Kidney (tissue), 14 donors: ENCODE data around the gene ARHGEF7. TPM values are rescaled to one million over a fixed set of nuclear protein-coding genes. Genes with fewer than 3 reads are reported as not detected.

Source experiments
- DNase-seq, 5 donors: peaks; one replicate each; pipeline ENCODE4 v3.0.0-alpha.2; 2013 to 2020
- FAIRE-seq: peaks from 2 replicates; lab custom pipeline; 2012; peaks lifted over from hg19 to GRCh38; lab: Jason Lieb, UNC
- H3K27ac ChIP-seq, 2 donors: one replicate each; pipeline ENCODE4 v1.7.0; 2013; ENCODE audit warnings: low read depth in 2 of 2, low read length in 2 of 2, inconsistent platforms in 1 of 2
- H3K27me3 ChIP-seq: one replicate; pipeline ENCODE4 v1.7.1; 2013; ENCODE audit warnings: low read length, inconsistent platforms; ENCODE audit not compliant: control insufficient read depth, insufficient read depth
- H3K36me3 ChIP-seq, 3 donors: one replicate each; pipeline versions ENCODE4 v1.7.0 to v1.7.1; 2013; ENCODE audit warnings: low read length in 3 of 3, control low read depth in 1 of 3, inconsistent platforms in 1 of 3; ENCODE audit not compliant: insufficient read depth in 3 of 3, control insufficient read depth in 2 of 3
- H3K4me1 ChIP-seq, 3 donors: one replicate each; pipeline versions ENCODE4 v1.7.0 to v1.7.1; 2013; ENCODE audit warnings: low read length in 3 of 3, inconsistent platforms in 1 of 3, low read depth in 1 of 3; ENCODE audit not compliant: control insufficient read depth in 2 of 3, insufficient read depth in 2 of 3
- H3K4me3 ChIP-seq, 3 donors: one replicate each; pipeline versions ENCODE4 v1.7.0 to v1.8.1; 2013; ENCODE audit warnings: low read length in 3 of 3, control low read depth in 1 of 3, inconsistent platforms in 1 of 3
- H3K9ac ChIP-seq, 3 donors: one replicate each; pipeline versions ENCODE4 v1.7.0 to v1.7.1; 2013; ENCODE audit warnings: low read length in 3 of 3, control low read depth in 1 of 3, inconsistent platforms in 1 of 3
- H3K9me3 ChIP-seq, 3 donors: one replicate each; pipeline versions ENCODE4 v1.7.0 to v1.7.1; 2013; ENCODE audit warnings: low read length in 3 of 3, control low read depth in 1 of 3, inconsistent platforms in 1 of 3; ENCODE audit not compliant: control insufficient read depth in 2 of 3, insufficient read depth in 1 of 3
- CTCF ChIP-seq: IDR thresholded peaks from 3 replicates; pipeline ENCODE4 v1.5.1; 2012; ENCODE audit warnings: mild to moderate bottlenecking, moderate library complexity, borderline replicate concordance; ENCODE audit not compliant: insufficient read depth; ENCODE audit errors: extremely low read depth
- intact Hi-C: fragments of 100-400 bp; cut with DNase I; formaldehyde crosslinking; loops from one replicate; pipeline ENCODE4 v1.11.1; 2022
- polyA plus RNA-seq: library from polyadenylated mRNA; stranded (reverse); fragments of 350-450 nt; fragmentation: Illumina TruSeq; extraction: RNeasy Lipid Tissue Mini Kit (QIAGEN cat#74804); gene quantifications from one replicate; pipeline ENCODE4 v1.2.3, GENCODE V29; 2014; ENCODE audit warnings: low read depth, low replicate concordance; ENCODE audit not compliant: insufficient read depth
- total RNA-seq: library from RNA; stranded (reverse); fragmentation: NEBNext Ultra II Directional; extraction: Animal tissue kit (Norgen Biotek cat#: 25700); gene quantifications from one replicate; pipeline ENCODE4 v1.2.1, GENCODE V29; 2021
- donor health status: control.
- donor health status: control.
- donor health status: control.
- donor health status: control.
- donor health status: control.
- donor health status: DM: yes; HTN: yes; CAD: no.
- donor health status: Normal renal cell carcinoma (clear cell type).

The ARHGEF7 gene
- total and polyA plus RNA-seq, 2 donors from 2014 or later: 17.9 to 56.4 TPM

- H3K27me3 ChIP-seq: no peaks in the 10 kb centered on the region
- peaks cover 13 to 25% (median 16%) of the 10 kb centered on the region in 3 donors for H3K4me1 ChIP-seq
- peak overlapping the region; percentile 86 to 91 (median 87) for H3K4me3 ChIP-seq
- peak overlapping the region; percentile 95 to 97 for H3K27ac ChIP-seq
- peak overlapping the region in 2 of 3 donors; percentile 45 to 91 for H3K9ac ChIP-seq
- peak; percentile 19 for FAIRE-seq
- no peaks in the 10 kb centered on the region for H3K9me3 ChIP-seq
- H3K36me3 ChIP-seq: no peaks in the 10 kb centered on the region
- TF ChIP-seq CTCF: no peak
- intact Hi-C loops: no loop called here
- peak in 4 of 5 donors; percentile 48 to 85 (median 66) for DNase-seq
Observed at GRCh38 chr13:111152844-111153243, 37.7 kb downstream of the ARHGEF7 start.

DNA sequence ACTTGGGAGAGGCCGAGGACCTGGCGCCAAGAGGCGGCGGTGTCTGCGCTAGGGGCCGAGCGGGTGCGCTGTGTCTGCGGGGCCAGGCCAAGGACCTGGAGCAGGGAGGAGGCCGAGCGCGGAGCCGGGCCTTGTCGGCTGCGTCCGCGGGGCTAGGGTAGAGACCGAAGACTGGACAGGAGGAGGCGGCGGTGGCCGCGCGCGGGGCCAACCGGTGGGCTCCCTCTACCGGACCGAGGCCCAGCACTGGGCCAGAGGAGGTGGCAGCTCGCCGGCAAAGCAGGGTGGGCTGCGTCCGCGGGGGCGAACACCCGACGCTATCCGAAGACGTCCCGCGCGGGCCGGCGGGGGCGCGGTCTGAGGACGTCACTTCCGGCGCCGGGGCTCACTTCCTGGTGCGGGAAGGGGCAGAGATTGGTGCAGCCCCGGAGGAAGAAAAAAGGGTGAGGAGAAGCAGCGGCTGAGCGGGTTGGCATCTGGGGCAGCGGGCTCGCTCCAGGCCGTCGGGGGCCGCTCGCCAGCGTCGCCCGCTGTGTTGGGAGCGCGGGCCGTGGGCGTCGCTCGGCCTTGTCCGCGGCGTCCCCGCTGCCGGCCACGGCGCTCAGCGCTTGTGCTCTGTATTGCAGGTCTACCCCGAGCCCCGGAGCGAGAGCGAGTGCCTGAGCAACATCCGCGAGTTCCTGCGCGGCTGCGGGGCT lies 38.3 kb downstream of the ARHGEF7 start:
- no peak for FAIRE-seq
- intact Hi-C loops: no loop called here
- H3K4me1 ChIP-seq: peaks cover 13 to 25% (median 16%) of the 10 kb centered on the region in 3 donors

DNA sequence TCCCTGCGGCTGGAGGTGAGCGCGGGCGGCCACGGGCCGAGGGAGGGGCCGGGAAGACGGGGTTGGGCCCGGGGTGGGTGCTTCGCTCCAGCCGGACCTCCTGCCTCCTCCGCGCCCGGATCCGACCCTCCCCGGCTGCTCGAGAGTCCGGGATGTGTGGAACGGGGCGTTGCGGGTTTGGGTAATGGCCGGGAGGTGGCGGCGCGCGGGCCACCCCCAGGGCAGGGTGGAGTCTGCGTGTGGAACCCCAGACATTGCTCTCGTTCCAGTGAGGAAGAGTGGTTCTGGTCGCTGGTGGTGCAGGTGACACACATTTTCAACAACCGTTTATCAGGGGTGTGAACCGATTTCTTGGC lies 38.8 kb downstream of the ARHGEF7 start:
- DNase-seq (no peak), FAIRE-seq (no peak)
- H3K36me3 ChIP-seq: no peaks in the 10 kb centered on the region
- peak overlapping the region; percentile 95 to 97 for H3K27ac ChIP-seq
- H3K4me1 ChIP-seq: peaks cover 13 to 25% (median 16%) of the 10 kb centered on the region in 3 donors
- no peaks in the 10 kb centered on the region for H3K27me3 ChIP-seq
- no peaks in the 10 kb centered on the region for H3K9me3 ChIP-seq
- H3K4me3 ChIP-seq: peak overlapping the region; percentile 86 to 91 (median 87)
- no peak for TF ChIP-seq CTCF
- peak overlapping the region; percentile 80 to 91 (median 85) for H3K9ac ChIP-seq
- intact Hi-C loops: no loop called here

More for the DNA sequence above, 38.3 kb downstream of the ARHGEF7 start:
- Histone ChIP-seq H3K9ac (peak overlapping the region; percentile 80 to 91 (median 85)), H3K27ac (peak overlapping the region; percentile 95 to 97), H3K4me3 (peak overlapping the region; percentile 86 to 91 (median 87)), H3K9me3 (no peaks in the 10 kb centered on the region), H3K27me3 (no peaks in the 10 kb centered on the region), H3K36me3 (no peaks in the 10 kb centered on the region)
- peak; percentile 96 to 98 (median 97) for DNase-seq
- TF ChIP-seq CTCF: no peak
